ENCODE results near the gene PITX3. TPM values are rescaled to one million over a fixed set of nuclear protein-coding genes. Genes with fewer than 3 reads are reported as not detected.

Gene PITX3
- total and polyA plus RNA-seq, 2 experiments from 2014 or later = not detected

DNA sequence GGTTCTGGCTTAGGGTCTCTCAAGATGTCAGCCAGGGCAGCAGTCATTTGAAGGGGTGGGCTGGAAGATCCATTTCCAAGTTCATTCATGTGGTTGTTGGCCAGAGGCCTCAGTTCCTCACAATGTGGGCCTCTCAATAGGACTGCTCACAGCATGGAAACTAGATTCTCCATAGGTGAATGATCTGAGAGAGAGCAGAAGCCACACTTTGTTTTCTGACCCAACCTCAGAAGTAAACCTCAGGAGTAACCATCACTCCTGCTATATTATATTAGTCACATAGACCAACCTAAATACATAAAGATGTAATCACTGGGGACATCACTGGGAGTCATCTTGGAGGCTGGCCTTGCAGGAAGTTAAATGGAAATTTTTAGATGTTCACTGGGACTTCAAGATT lies 46.2 kb upstream of the PITX3 start:
- TF ChIP-seq EZH2phosphoT487 (IDR thresholded peaks at IDR 0.05; ENCODE audit: insufficient read depth, low read depth) (no peak), EZH2 (IDR thresholded peaks at IDR 0.05; ENCODE audit: insufficient read depth, poor library complexity, severe bottlenecking) (no peak)
- Histone ChIP-seq H3K27me3 (replicated peaks; ENCODE audit: insufficient read depth) (no peaks in the 10 kb centered on the region), H3K9me3 (ENCODE audit: low read depth) (no peaks in the 10 kb centered on the region), H3F3A (ENCODE audit: insufficient read depth) (no peaks in the 10 kb centered on the region), H3K4me2 (ENCODE audit: unreplicated experiment) (no peak overlapping the region), H3K9me2 (ENCODE audit: insufficient read depth) (no peaks in the 10 kb centered on the region), H4K20me1 (ENCODE audit: insufficient read depth) (peaks cover 9% of the 10 kb centered on the region), H3K79me2 (ENCODE audit: insufficient read depth) (peaks cover 97% of the 10 kb centered on the region), H3K36me3 (ENCODE audit: low read depth) (0 out of 2 replicates have a peak, but pooled peaks cover 1% of the 10 kb centered on the region), H3K27ac (no peak overlapping the region), H3K9ac (no peak overlapping the region), H3K4me1 (ENCODE audit: insufficient read depth) (no peaks in the 10 kb centered on the region), H3K4me3 (no peak overlapping the region), H2AFZ (no peak overlapping the region)
- in situ Hi-C loops (cut with MboI) = no loop called here
- peak; percentile 54 for DNase-seq

DNA sequence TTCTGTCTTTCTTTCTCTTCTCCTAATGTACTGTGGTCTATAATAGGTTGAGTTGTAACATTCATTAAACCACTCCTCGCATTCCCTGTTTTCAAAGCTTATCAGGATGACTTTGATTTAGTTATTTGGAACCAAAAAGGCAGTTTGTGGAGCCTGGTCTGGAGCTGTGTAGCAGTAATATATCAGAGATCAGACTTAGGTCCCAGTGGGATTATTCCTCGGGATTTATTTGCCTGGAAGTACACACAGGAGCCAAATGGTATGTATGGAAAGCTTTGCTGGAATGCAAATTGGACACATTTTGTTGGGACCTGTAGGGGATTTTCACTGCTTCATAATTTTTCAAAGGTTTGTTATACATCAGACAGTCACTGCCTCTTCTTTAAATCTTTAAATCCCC lies 44.9 kb upstream of the PITX3 start:
- Histone ChIP-seq H3K27ac (no peak overlapping the region), H3K4me1 (ENCODE audit: insufficient read depth) (peaks cover 1% of the 10 kb centered on the region), H3K9me2 (ENCODE audit: insufficient read depth) (no peaks in the 10 kb centered on the region), H3K36me3 (ENCODE audit: low read depth) (0 out of 2 replicates have a peak, but pooled peaks cover 6% of the 10 kb centered on the region), H3K4me2 (ENCODE audit: unreplicated experiment) (no peak overlapping the region), H2AFZ (no peak overlapping the region), H3K27me3 (replicated peaks; ENCODE audit: insufficient read depth) (no peaks in the 10 kb centered on the region), H3K4me3 (no peak overlapping the region), H3F3A (ENCODE audit: insufficient read depth) (no peaks in the 10 kb centered on the region), H3K9me3 (ENCODE audit: low read depth) (no peaks in the 10 kb centered on the region), H4K20me1 (ENCODE audit: insufficient read depth) (peaks cover 8% of the 10 kb centered on the region), H3K9ac (no peak overlapping the region), H3K79me2 (ENCODE audit: insufficient read depth) (peaks cover 96% of the 10 kb centered on the region)
- no peak for DNase-seq
- 72% methylated on average over 2 of the region's 2 CpGs for WGBS, 2 experiments (ENCODE audit: low coverage in 1 of 2, low lambda C conversion rate in 2 of 2, missing lambda C conversion rate in 2 of 2)
- TF ChIP-seq EZH2 (IDR thresholded peaks at IDR 0.05; ENCODE audit: insufficient read depth, poor library complexity, severe bottlenecking) = no peak
- TF ChIP-seq EZH2phosphoT487 (IDR thresholded peaks at IDR 0.05; ENCODE audit: insufficient read depth, low read depth) = no peak
- in situ Hi-C loops (cut with MboI) = no loop called here

DNA sequence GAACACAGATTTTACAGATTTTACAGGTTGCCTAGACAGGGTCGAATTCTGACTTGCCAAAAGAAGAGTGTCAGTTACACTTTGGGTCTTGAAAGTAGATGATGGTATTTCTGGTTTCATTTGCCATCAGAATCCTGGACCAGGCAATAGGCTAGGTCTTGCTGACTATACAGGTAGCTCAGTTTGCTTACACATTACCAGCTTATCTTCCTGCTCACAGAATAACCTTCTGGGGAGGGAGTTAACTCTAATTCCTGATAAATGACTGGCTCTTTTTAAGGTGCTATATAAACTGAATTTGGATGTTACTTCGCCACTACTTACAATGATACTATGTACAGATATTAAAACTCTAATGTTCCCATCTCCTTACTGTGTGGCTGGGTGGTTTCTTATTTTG lies 43.8 kb upstream of the PITX3 start:
- Histone ChIP-seq H3K9ac (no peak overlapping the region), H3K27me3 (replicated peaks; ENCODE audit: insufficient read depth) (no peaks in the 10 kb centered on the region), H3K9me2 (ENCODE audit: insufficient read depth) (no peaks in the 10 kb centered on the region), H3K36me3 (ENCODE audit: low read depth) (0 out of 2 replicates have a peak, but pooled peaks cover 6% of the 10 kb centered on the region), H3K79me2 (ENCODE audit: insufficient read depth) (peaks cover 96% of the 10 kb centered on the region), H3K4me1 (ENCODE audit: insufficient read depth) (peaks cover 12% of the 10 kb centered on the region), H3F3A (ENCODE audit: insufficient read depth) (peaks cover 10% of the 10 kb centered on the region; the same call in 1 of the 2 replicates), H3K4me3 (no peak overlapping the region), H2AFZ (no peak overlapping the region), H3K9me3 (ENCODE audit: low read depth) (no peaks in the 10 kb centered on the region), H3K27ac (no peak overlapping the region), H3K4me2 (ENCODE audit: unreplicated experiment) (no peak overlapping the region), H4K20me1 (ENCODE audit: insufficient read depth) (peaks cover 13% of the 10 kb centered on the region; the same call in 1 of the 2 replicates)
- no peak for DNase-seq
- in situ Hi-C loops (cut with MboI) = no loop called here
- TF ChIP-seq EZH2phosphoT487 (IDR thresholded peaks at IDR 0.05; ENCODE audit: insufficient read depth, low read depth) (no peak), EZH2 (IDR thresholded peaks at IDR 0.05; ENCODE audit: insufficient read depth, poor library complexity, severe bottlenecking) (no peak)
- 94 to 98% methylated on average over 2 of the region's 2 CpGs for WGBS, 2 experiments (ENCODE audit: low coverage in 1 of 2, low lambda C conversion rate in 2 of 2, missing lambda C conversion rate in 2 of 2)

DNA sequence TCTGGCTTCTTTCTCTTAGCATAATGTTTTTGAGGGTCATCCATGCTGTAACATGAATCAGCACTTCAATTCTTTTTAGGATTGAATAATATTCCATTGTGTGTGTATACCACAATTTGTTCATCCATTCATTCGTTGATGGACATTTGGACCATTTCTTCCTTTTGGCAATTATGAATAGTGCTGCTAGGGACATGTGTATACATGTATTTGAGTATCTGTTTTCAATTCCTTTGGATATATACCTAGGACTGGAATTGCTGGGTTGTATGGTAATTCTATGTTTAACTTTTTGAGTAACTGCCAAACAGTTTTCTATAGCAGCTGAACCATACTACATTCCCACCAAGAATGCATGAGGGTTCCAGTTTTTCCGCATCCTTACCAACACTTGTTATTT lies 43.2 kb upstream of the PITX3 start:
- Histone ChIP-seq H2AFZ (no peak overlapping the region), H4K20me1 (ENCODE audit: insufficient read depth) (peaks cover 11% of the 10 kb centered on the region)

DNA sequence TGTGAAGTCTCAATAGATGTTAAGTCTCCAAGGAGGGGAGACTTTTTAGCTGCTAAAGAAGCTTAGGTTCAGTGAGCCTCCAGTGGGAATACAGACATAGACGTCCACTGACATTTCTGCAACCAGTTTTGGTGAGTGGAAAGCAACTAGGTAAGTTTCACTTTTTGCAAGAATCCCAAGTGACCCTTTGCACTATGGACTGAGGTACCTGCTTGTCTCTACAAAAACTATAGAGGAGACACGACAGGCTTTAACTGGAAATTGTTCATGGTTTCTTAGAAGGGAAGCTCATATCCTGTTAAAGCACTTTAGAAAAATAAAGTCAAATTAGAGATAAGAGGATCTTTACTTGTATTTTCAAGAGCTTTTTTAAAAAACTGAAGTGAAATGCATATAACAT lies 42.6 kb upstream of the PITX3 start:
- Histone ChIP-seq H3K4me1 (ENCODE audit: insufficient read depth) (peaks cover 12% of the 10 kb centered on the region), H3K4me2 (ENCODE audit: unreplicated experiment) (no peak overlapping the region), H3K9me2 (ENCODE audit: insufficient read depth) (no peaks in the 10 kb centered on the region), H3K36me3 (ENCODE audit: low read depth) (0 out of 2 replicates have a peak, but pooled peaks cover 6% of the 10 kb centered on the region), H2AFZ (no peak overlapping the region), H3K27ac (no peak overlapping the region), H3K27me3 (replicated peaks; ENCODE audit: insufficient read depth) (no peaks in the 10 kb centered on the region), H3K9me3 (ENCODE audit: low read depth) (no peaks in the 10 kb centered on the region), H3K4me3 (no peak overlapping the region), H3K79me2 (ENCODE audit: insufficient read depth) (peaks cover 96% of the 10 kb centered on the region), H3K9ac (no peak overlapping the region), H3F3A (ENCODE audit: insufficient read depth) (peaks cover 11% of the 10 kb centered on the region; the same call in 1 of the 2 replicates), H4K20me1 (ENCODE audit: insufficient read depth) (peaks cover 12% of the 10 kb centered on the region)
- TF ChIP-seq EZH2 (IDR thresholded peaks at IDR 0.05; ENCODE audit: insufficient read depth, poor library complexity, severe bottlenecking) = no peak
- TF ChIP-seq EZH2phosphoT487 (IDR thresholded peaks at IDR 0.05; ENCODE audit: insufficient read depth, low read depth) = no peak
- 97 to 98% methylated on average over 2 of the region's 2 CpGs for WGBS, 2 experiments (ENCODE audit: low coverage in 1 of 2, low lambda C conversion rate in 2 of 2, missing lambda C conversion rate in 2 of 2)
- in situ Hi-C loops (cut with MboI) = no loop called here
- no peak for DNase-seq

More for the DNA sequence above, 43.2 kb upstream of the PITX3 start:
- Histone ChIP-seq H3K27ac (no peak overlapping the region), H3K9ac (no peak overlapping the region), H3K79me2 (ENCODE audit: insufficient read depth) (peaks cover 96% of the 10 kb centered on the region), H3K36me3 (ENCODE audit: low read depth) (0 out of 2 replicates have a peak, but pooled peaks cover 6% of the 10 kb centered on the region), H3K4me2 (ENCODE audit: unreplicated experiment) (no peak overlapping the region), H3K4me1 (ENCODE audit: insufficient read depth) (peaks cover 12% of the 10 kb centered on the region), H3K27me3 (replicated peaks; ENCODE audit: insufficient read depth) (no peaks in the 10 kb centered on the region), H3K4me3 (no peak overlapping the region), H3K9me2 (ENCODE audit: insufficient read depth) (no peaks in the 10 kb centered on the region), H3K9me3 (ENCODE audit: low read depth) (no peaks in the 10 kb centered on the region), H3F3A (ENCODE audit: insufficient read depth) (peaks cover 11% of the 10 kb centered on the region; the same call in 1 of the 2 replicates)
- in situ Hi-C loops (cut with MboI) = no loop called here
- 92 to 95% methylated on average over 2 of the region's 2 CpGs for WGBS, 2 experiments (ENCODE audit: low coverage in 1 of 2, low lambda C conversion rate in 2 of 2, missing lambda C conversion rate in 2 of 2)
- TF ChIP-seq EZH2 (IDR thresholded peaks at IDR 0.05; ENCODE audit: insufficient read depth, poor library complexity, severe bottlenecking) (no peak), EZH2phosphoT487 (IDR thresholded peaks at IDR 0.05; ENCODE audit: insufficient read depth, low read depth) (no peak)
- DNase-seq = no peak

Measured in GM23248 (cell line).